Muscle of back (tissue), 11 donors: ENCODE results near the gene GDPD3. TPM values are rescaled to one million over a fixed set of nuclear protein-coding genes. Genes with fewer than 3 reads are reported as not detected.

ENCODE experiments used
- DNase-seq, 3 donors: peaks; one replicate each; pipeline versions ENCODE4 v3.0.0 to v3.0.0-alpha.2; 2013
- polyA plus RNA-seq, 10 donors: library from polyadenylated mRNA; unstranded; fragments of 120-200 nt; gene quantifications; one replicate each; pipeline ENCODE4 v1.2.1, GENCODE V29; 2013; ENCODE audit not compliant: insufficient read length in 10 of 10

GDPD3 gene
- polyA plus RNA-seq, 10 donors: 3.9 to 9.5 (median 5.3) TPM

GRCh38 chr16:30078744-30079143 is 34.6 kb downstream of the GDPD3 start:
- no peak for DNase-seq

DNA sequence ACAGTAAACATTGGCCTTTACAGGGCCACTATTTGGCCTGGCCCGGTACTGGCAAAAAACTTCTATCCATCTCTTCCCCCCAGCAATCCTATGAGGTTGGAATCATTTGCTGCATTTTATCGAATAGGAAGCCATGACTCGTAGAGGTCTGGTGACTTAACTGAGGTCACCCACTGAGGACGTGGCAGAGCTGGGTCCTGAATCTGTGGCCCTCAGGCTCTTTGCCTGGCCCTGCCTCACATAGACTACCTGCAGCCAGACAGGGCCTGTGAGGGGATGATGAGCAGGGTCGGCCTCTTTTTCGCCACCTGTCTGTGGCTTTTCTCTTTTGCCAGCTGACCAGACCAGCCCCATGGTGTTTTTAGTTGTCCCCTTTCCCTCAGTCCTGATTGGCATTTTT is 35.7 kb downstream of the GDPD3 start:
- no peak for DNase-seq

GRCh38 chr16:30076276-30076791 is 37.0 kb downstream of the GDPD3 start:
- DNase-seq: no peak

- DNase-seq: peak; percentile 88 to 96 (median 93)
Observed at GRCh38 chr16:30075503-30076275, 37.6 kb downstream of the GDPD3 start, which contains the start of gene PPP4C. Gene PPP4C (plus strand): TSS chr16:30075994. CDS start chr16:30076378, 384 bp downstream.

DNA sequence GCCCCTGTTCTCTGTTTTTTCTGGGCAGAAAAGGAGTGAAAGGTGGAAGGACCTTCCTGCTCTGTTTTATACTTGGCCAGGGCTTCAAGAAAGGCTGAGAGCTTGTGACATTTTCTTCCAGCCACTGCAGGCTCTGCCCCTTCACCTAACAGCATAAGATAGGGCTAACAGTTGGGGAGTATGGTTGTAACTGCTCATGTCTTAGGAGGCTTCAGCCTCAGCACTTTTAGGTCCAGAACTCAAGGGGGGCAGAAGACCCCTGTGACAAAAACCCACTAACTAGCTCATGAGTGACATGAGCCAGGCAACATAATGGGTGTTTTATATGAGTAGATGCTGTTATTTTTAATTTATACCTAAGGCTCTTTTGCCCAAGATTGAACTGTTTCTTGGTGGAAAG is 42.8 kb downstream of the GDPD3 start:
- no peak for DNase-seq

DNA sequence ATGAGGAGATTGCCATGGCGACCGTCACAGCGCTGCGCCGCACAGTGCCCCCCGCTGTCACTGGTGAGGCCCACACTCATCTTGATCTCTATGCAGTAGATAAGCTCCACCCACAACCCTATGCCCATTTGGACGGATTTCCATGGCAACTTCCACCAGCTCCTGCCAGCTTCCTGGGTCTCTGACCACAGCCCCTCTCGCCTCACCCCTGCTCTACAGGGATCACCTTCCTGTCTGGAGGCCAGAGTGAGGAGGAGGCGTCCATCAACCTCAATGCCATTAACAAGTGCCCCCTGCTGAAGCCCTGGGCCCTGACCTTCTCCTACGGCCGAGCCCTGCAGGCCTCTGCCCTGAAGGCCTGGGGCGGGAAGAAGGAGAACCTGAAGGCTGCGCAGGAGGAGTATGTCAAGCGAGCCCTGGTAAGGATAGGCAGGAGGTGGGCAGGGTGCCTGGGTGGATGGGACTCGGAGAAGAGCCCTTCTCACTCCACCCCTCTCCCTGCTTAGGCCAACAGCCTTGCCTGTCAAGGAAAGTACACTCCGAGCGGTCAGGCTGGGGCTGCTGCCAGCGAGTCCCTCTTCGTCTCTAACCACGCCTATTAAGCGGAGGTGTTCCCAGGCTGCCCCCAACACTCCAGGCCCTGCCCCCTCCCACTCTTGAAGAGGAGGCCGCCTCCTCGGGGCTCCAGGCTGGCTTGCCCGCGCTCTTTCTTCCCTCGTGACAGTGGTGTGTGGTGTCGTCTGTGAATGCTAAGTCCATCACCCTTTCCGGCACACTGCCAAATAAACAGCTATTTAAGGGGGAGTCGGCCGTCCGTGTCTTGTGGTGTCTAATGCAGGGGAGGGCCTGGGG is 43.5 kb downstream of the GDPD3 start:
- peak in 1 of 3 donors; percentile 25 for DNase-seq

DNA sequence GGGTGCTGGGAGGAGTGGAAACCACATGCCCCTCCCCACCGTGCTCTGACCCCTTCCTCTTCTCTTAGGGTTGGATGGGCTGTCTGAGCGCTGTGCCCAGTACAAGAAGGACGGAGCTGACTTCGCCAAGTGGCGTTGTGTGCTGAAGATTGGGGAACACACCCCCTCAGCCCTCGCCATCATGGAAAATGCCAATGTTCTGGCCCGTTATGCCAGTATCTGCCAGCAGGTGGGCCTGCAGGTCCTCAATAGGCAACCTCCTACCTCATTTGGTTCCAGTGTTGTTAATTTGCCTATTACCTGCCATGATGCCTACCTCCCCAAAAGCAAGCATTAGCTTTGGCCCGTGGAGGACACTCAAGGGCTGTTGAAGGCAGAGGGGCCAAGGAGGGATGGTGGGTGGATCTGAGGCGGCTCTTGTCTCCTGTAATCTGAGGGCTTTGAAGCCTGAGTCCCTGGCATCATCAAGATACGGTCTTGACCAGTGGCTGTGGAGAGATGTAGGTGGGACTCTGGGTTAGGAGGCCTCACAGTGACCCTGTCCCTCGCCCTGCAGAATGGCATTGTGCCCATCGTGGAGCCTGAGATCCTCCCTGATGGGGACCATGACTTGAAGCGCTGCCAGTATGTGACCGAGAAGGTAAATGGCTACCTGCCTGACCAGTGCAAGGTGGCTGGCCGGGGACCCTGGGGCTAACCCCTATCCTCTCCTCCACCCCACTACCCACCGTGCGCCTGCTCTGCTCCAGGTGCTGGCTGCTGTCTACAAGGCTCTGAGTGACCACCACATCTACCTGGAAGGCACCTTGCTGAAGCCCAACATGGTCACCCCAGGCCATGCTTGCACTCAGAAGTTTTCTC is 44.4 kb downstream of the GDPD3 start:
- DNase-seq: no peak

DNA sequence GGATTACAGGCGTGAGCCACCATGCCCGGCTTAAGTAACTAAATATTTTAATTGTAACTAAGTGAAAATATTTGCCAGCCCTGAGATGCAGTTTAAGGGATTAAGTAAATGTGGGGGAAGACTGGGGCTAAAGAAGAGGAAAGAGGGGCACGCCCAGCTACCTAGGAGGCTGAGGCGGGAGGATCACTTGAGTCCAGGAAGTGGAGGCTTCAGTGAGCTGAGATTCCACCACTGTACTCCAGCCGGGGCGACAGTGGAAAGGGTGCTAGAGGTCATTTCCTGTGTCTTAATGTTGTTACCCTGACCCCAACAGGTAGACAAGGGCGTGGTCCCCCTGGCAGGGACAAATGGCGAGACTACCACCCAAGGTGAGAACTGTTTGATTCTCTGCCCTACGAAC is 45.0 kb downstream of the GDPD3 start:
- DNase-seq: no peak

GRCh38 chr16:30067584-30067916 is 45.8 kb downstream of the GDPD3 start:
- DNase-seq: no peak

DNA sequence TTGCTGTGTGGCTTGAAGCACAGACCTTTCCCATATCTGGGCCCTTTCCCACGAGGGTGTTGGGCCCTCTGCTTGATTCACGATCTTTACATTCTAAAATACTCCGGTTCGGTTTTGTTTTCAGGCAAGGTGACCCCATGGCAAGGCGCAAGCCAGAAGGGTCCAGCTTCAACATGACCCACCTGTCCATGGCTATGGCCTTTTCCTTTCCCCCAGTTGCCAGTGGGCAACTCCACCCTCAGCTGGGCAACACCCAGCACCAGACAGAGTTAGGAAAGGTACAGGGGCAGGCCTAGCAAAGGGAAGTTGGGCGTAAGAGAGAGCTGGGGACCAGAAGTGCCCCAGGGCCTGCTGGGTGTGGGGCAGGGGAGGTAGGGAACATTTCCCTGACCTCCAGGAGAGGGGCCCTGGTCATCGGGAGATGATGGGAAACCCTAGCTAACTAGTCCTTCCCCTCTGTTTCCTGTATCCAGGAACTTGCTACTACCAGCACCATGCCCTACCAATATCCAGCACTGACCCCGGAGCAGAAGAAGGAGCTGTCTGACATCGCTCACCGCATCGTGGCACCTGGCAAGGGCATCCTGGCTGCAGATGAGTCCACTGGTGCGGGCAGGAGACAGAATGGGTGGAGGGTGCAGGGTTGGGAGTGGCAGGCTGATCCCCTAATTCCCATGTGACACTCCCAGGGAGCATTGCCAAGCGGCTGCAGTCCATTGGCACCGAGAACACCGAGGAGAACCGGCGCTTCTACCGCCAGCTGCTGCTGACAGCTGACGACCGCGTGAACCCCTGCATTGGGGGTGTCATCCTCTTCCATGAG is 46.4 kb downstream of the GDPD3 start:
- DNase-seq: peak in 2 of 3 donors; percentile 40 to 47

GRCh38 chr16:30065943-30066760 is 47.2 kb downstream of the GDPD3 start:
- DNase-seq: peak in 1 of 3 donors; percentile 34

DNA sequence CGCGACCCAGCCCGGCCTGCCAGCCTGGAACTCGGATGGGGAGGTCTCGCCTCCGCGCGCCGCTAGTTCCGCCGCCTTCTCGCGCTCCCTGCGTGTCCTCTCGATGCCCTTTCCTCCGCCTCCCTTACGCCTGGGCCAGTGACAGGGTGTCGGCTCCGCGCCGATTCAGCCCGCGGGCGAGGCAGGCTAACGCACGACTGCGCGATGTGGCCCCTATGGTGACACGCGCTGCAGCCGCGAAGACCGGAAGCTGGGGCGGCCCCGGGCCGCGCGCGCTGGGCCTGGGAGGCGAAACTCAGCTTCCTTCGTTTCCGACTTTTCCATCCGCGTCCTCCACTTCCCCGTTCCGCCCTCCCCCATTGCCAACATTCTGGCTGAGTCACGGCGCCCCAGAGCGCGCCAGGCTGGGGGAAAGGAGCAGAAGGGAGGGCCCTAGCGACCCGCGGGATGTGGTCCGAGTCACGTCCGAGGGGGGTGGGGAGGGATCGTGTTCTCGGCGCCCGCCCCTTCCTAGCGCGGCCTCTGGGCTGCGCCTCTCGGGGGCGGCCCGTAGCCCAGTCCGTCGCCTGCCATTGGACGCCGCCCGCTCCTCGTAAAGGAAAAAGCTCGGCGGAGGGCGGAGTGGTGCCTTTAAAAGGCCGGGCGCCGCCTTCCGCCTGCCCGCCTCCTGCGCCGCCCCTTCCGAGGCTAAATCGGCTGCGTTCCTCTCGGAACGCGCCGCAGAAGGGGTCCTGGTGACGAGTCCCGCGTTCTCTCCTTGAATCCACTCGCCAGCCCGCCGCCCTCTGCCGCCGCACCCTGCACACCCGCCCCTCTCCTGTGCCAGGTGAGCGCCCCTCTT is 48.0 kb downstream of the GDPD3 start, which contains the start of gene ALDOA:
TSS of gene ALDOA (plus strand) at position 659 of the 841 bp plus-strand sequence. CDS start 1,138 bp downstream, outside the sequence.
- peak; percentile 99 to 100 (median 99) for DNase-seq

DNA sequence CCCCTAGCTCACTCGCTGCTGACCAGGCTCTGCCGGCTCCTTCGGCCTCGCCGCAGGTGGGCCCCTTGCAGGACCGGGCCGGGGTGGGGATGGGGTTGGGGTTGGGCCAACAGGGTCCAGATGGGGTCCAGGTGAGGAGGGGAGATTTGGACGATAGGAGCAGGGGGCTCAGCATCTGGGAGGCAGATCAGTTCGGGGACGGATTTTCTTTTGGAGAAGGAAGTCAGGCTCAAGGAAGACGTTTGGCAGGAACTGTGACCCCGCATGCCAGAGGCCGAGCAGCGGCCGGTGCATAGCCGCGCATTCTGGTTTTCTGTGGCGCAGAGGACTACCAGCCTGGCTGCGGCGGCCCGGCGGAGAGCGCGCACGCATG is 48.6 kb downstream of the GDPD3 start:
- no peak for DNase-seq

DNA sequence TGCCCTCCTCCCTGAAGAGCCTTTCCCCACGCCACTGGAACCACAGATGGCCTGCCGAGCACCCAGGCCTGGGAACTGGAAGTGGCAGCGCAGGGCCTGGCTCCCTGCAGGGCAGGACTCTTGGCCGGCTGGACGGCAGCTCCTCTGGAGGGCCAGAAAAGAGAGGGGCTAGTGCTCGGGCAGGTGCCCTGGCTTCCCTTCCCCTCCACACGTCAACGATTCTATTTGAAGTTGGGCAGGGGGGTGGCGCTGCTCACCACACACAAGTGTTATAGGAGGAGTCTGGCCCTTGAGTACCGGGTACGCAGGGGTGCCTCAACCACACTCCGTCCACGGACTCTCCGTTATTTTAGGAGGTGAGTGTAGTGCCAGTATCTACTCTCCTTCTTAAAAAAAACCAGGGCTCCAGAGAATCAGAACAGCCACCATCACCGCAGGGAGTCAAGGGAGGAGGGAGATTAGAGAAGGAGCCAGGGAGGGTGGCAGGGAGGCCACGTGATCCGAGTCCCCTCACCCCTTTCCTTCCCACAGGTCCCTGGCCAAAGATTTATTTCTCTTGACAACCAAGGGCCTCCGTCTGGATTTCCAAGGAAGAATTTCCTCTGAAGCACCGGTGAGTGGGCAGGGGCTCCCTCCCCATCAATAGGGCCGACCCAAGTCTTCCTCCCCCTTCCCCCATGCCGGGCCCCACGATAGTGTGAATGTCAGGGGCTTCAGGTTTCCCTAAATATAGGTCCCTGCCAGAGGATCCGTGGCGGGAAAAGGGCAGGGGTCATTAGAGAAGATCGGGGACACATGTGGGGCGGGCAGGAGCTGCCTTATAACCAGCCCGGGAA is 49.2 kb downstream of the GDPD3 start:
- peak; percentile 72 to 84 (median 76) for DNase-seq

DNA sequence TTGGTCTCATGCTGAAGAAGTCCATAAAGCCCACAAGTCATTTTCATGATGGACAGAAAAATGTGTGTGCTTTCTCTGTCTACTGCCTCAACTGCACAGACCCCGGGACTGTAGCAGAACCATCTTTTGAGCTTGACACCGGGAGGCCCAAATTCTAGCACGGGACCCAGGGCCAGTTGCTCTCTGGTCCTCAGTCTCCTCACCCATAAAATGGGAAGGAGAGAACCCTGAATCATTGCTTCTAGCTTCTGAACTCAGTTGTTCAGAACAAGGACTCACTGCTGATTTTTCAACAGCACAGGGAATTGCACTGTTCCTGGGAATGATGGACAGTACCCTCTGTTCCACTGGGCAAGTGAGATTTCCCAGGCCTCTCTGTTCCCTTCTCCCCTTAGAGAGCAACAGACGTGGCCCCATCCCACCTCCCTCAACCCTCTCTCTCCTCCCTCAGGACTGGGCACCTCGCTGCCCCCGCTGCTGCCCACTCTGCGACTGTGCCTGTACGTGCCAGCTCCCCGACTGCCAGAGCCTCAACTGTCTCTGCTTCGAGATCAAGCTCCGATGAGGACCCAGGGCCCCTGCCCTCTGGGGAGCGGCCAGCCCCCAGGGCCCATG is 50.0 kb downstream of the GDPD3 start:
- DNase-seq: peak in 1 of 3 donors; percentile 26

GRCh38 chr16:30060836-30061554 is 52.3 kb downstream of the GDPD3 start:
- peak; percentile 68 to 82 (median 68) for DNase-seq

DNA sequence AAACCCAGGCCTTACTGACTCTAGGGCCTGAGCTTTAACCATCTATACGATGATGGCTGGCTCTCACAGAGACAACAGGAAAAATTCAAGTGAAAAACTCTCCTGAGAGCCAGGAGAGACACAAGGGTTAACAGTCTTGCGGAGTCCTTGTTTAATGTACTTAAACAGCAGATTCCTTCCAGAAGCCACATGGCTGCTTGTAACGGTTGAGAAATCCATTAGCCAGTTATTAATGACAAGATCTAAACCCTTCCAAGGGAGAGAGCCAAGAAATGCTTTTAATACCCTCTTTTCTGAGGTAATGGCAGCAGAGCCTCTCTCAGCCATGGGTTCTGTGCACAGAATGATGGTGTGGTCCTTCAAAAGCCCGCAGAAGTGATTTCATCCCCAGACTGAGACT is 53.0 kb downstream of the GDPD3 start:
- no peak for DNase-seq
